ENCODE measurements around the gene ACTN2.

ACTN2 gene

GRCh38 chr1:236812334-236813030 is 126.2 kb downstream of the ACTN2 start:
- TF ChIP-seq CTCF (conservative IDR thresholded peaks at IDR 0.05; ENCODE audit: control insufficient read depth, insufficient read depth, low read depth, low read length): no peak
- DNase-seq (ENCODE audit: low read depth): no peak
- H3K4me3 ChIP-seq (ENCODE audit: control insufficient read depth, low read depth, low read length): no peak overlapping the region
